22Rv1 (cell line): ENCODE data around the gene LRIT3.

Experiments used
- ZFX ChIP-seq: fragments of 450-650 bp; IDR thresholded peaks from 2 replicates; pipeline ENCODE4 v1.6.1; 2017; ENCODE audit warnings: antibody characterized with exemption, borderline replicate concordance
- TF ChIP-seq, protein P1 (sequence below): fragments of 450-650 bp; IDR thresholded peaks from 2 replicates; pipeline ENCODE4 v1.5.1; 2017; ENCODE audit warnings: mild to moderate bottlenecking

DNA sequence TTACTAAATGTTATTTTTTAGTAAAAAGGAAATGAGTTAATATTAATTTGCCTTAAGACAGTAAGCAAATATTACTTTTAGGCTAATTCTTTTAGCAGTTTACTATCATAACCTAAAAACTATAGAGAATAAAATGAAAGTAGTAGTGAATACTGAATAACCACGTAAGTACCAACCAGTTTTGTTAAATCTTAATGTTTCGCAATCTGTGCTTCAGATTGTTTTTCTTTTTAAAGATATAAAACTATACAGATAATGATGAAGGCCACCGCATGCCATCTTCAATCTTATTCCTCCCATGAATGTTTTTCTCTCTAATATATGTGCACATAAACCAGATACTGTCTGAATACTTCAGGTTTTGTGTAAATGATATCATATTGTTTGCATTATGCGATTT, 14.2 kb upstream of the LRIT3 start:
- TF ChIP-seq, protein P1, sequence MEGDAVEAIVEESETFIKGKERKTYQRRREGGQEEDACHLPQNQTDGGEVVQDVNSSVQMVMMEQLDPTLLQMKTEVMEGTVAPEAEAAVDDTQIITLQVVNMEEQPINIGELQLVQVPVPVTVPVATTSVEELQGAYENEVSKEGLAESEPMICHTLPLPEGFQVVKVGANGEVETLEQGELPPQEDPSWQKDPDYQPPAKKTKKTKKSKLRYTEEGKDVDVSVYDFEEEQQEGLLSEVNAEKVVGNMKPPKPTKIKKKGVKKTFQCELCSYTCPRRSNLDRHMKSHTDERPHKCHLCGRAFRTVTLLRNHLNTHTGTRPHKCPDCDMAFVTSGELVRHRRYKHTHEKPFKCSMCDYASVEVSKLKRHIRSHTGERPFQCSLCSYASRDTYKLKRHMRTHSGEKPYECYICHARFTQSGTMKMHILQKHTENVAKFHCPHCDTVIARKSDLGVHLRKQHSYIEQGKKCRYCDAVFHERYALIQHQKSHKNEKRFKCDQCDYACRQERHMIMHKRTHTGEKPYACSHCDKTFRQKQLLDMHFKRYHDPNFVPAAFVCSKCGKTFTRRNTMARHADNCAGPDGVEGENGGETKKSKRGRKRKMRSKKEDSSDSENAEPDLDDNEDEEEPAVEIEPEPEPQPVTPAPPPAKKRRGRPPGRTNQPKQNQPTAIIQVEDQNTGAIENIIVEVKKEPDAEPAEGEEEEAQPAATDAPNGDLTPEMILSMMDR = no peak
- TF ChIP-seq ZFX = no peak
